CD1c-positive myeloid dendritic cell (primary cell): Measurements from ENCODE around the gene INTS1.

Experiments
- DNase-seq: peaks from one replicate; pipeline ENCODE4 v3.0.0-alpha.2; 2016; ENCODE audit errors: extremely low spot score

The INTS1 gene

DNA sequence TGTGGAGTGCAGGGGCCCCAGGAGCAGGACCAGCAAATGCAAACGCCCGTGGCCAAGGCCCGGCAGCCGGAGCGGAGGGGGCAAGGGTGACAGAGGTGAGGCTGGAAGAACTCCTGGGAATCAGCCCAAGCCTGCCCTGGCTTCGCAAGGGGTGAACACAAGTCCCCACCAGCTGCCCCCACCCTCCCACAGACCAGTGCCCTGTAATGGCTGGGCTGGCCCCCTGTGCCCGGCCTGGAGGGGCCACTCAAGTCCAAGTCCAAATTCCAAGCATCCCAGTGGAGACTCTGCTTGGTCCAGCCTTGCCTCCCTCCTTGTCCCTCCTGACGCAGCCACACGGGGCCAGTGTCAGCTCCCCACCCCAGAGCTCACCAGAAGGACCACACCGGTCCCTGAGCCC is 73.0 kb downstream of the INTS1 start:
- DNase-seq, result no peak

DNA sequence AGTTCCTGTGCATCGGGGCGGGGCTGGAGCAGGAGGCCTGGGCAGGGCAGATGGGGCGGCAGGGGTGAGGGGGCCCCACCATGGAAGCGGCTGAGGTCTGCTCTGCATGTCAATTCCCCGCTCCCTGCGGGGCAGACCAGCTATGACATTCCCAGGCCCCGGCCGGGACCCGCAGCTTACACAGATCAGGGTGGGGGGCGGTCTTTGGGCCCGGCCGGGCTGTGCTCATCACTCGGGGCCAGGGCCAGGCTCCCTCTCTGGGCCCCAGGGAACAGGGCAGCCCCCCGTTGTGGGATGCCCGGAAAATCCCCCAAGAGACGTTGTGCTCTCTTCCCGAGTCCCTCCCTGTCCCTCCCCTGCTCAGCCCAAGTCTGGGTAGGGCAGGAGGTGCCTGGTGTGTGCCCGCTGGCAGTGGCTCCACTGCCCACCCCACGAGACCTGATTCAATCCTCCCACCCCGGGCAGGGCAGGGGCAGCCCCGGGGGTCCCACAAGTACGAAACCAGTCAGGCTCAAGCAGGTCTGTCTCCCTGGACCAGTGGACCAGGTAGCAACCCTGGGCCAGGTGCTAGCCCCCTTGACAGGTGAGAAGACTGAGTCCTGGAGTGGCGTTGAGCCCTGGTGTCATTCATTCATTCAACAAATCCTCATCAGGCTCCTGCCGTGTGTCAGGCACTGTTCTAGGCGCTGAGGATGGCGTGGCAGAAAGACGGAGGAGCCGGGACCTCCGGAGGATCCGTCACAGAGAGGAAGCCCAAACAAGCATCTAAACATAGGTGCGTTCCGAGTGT is 73.9 kb downstream of the INTS1 start:
- no peak for DNase-seq

DNA sequence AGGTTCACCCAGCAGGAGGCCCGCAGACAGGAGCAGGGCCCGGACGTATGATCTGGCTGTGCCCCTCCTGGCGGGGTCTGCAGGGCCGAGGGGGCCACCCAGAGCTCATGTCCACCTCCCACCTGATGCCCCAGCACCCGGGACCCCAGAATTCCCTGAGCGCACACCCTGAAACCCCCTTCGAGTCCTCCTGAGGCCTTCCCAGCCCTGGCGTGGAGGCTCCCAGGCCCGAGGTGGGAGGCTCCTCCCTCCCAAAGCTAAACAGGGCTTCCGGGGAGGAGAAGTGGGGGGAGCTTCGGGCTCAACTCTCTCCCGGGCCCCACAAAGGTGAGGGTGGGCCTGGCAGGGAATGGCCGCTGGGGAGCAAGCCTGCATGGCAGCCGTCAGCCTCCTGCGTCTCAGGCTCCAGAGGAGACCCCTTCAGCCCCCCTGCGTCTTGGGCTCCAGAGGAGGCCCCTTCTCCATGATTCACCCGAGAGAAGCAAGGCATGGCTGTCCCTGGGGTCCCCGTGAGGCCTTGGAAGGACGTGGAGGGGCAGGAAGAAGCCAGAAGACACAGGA is 75.2 kb downstream of the INTS1 start:
- DNase-seq, result no peak

DNA sequence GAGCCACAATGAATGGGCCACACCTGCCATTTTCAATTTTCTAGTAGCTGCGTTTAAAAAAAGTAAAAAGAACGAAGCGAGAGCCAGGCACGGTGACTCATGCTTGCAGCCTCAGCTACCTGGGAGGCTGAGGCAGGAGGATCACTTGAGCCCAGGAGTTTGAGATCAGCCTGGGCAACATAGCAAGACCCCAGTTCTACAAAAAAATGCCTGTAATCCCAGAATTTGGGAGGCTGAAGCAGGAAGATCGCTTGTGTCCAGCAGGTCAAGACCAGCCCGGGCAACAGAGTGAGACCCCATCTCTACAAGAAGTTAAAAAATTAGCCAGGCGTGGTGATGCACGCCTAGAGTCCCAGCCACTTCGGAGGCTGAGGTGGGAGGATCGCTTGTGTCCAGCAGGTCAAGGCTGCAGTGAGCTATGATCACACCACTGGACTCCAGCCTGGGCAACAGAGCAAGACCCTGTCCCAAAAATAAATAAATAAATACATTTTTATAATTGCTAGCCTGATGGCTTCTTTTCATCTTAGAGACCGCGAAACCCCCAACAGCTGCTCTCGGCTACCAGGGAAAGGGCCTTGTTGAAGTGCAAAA is 77.0 kb downstream of the INTS1 start:
- no peak for DNase-seq

DNA sequence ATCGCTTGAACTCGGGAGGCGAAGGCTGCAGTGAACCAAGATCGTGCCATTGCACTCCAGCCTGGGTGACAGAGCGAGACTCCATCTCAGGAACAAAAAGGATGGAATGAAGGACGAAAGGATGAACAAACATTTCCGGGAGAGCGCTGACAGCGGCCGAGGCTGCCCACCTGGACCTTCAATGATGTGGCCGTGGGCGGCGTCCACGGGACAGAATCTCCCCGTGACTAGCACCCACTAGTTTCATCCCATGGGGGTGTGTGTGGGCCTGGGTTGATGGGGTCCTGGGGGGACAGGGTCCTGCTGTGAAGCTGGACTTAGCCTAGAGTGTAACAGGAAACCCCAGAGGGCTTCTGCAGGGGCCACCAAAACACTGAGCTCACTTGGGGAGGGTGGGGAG is 77.7 kb downstream of the INTS1 start:
- no peak for DNase-seq

DNA sequence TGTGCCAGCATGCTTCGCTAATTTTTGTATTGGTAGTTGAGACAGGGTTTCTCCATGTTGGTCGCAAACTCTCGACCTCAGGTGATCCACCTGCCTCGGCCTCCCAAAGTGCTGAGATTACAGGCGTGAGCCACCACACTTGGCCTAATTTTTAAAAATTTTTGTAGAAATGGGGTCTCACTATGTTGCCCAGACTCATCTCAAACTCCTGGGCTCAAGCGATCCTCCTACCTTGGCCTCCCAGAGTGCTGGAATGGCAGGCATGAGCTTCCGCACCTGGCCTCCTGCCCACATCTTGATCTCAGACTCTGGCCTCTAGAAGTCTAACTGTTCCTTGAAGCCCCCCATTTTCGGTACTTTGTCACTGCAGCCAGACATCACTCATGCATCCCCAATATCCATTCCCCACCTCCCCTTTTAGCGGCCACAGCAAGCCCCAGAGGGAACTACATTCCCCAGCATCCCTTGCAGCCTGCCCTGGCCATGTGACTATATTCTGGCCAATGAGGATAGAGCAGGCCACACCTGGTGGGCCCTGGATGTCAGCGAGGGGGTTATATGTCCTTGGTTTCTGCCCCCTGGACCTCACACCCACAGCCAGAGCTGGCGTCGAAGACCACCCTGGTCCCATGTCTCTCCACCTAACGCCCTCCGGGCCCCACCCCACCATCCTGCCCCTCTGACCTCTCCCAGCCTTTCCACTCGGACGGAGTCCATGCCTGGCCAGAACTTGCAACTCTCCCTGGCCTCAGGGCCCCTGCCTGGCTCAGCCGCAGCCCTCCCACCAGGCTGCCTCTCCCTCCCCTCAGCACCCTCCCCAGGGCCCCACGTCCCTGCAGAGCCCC is 78.7 kb downstream of the INTS1 start:
- DNase-seq, result no peak

DNA sequence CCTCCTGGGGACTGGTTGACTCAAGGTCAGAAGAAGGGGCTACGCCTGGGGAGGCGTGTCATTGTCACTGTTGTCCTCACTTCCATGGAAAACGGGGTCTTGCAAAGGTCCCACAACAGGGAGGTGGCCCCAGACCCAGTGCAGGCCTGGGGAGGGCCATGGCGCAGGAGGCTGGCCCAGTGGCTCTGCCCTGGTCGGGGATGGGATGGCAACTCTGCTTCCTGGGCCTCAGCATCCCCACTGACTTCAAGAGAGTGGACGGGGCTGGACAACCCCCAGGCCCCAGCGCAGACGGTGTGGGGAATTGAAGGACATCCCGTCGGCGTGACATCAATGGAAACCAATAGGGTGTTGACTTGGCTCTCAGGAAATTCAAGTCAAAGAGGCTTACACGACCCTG is 80.1 kb downstream of the INTS1 start:
- DNase-seq, result no peak

DNA sequence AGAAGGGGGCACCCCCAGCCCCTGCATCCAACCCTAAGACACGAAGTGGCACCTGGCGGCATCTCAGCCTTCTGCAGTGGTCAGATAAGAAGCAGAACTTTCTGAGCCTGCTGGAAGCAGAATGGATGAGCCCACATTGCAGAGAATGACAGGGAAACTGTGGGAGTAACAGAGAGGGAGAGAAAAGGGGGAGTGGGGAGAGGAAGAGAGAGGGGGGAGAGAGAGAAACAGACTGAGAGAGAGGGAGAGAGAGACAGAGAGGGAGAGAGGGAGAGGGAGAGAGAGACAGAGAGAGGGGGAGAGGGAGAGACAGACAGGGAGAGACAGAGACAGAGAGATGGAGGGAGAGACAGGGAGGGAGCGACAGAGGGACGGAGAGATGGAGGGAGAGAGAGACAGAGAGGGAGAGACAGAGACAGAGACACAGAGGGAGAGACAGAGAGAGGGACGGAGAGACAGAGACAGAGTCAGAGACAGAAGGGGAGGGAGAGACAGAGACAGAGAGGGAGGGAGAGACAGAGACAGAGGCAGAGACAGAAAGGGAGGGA is 80.9 kb downstream of the INTS1 start:
- no peak for DNase-seq

DNA sequence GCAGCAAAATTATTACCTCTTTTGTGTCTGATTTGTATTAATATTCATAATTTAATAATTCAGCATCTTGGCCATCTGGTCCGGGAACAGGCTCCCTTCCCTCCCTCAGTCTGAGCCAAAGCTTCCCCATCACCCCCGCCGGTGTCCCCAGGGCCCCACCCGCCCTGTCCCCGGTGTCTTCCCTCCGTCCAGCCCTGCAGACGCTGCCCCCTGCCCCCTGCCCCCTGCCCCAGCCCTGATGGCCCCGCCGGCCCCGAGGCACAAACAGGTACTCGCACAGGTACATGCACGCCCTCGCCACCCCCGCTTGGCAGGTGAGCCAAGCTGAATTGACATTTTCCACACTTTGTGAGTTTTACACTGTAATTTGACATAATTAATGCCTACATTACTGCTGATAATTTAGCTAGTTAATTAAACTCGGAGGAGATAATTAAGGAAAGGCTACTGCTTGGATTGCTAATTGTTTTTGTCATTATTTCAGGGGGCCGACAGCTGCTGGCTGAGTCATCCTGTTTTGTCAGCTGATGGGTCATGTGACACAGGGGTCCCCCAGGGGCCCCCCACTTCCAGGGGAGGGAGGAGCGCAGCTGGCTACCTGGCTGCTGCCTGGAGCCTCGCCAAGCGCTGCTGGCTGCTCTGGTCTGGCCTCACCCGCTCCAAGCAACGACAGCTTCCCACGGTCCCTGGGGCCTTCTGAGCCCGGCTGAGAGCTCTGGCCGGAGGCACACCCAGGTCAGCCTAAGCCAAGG is 81.5 kb downstream of the INTS1 start:
- no peak for DNase-seq

DNA sequence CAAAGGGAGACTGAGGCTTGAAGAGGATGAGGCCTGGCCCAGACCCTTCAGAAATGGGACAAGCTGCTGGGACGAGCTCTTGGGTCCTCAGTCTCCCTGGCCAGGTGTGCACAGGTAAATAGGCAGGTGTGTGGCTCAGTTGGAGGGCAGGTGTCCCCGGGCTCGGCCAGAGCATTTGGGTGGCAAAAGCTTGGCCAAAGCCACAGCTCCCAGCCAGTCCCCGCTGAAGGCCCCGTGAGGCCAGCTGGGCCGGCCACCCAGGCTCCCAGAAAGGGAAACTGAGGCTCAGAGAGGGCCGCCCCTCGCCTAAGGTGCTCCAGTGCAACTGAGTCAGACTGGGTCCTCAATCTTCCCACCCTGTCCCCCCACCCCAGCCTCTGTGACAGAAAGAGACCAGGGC is 82.2 kb downstream of the INTS1 start:
- no peak for DNase-seq

DNA sequence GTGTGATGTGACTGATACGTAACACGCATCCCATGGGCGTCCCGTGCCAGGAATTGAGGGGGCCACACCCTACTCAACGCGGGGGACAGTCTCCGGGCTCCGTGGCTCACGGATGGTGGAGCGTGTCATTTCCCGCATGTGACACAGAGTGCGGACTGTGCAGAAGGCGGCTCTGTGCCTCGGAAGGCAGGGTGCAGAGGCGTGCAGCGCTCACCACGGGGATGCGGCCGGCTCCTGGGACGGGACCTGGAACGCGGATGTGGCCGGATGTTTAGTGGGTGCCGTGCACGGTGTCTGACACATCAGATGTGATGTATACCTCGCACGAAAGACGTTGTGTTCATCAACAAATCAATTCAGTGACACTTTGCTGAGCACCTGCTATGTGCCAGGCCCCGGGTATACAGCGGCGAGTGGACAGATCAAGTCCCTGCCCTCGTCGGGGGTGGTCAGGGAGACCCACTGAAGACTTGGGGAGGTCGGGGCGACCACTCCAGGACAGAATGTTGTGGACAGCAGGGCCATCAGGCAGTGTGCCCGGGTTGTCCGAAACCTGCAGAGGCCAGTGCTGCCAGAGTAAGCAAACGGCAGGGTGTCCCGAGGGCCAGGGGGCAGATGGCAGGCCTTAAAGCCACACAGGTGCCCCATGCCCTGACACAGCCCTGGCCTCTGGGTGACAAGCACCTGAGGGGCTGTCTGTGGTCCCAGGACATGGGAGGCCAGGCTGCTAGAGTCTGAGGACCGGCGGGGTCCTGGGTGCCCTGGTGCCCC is 83.0 kb downstream of the INTS1 start:
- DNase-seq, result no peak
